B cell (primary cell): Measurements from ENCODE around the gene DLGAP4. TPM values are rescaled to one million over a fixed set of nuclear protein-coding genes. Genes with fewer than 3 reads are reported as not detected.

Experiments used
- ATAC-seq: fragments of 200-7000 bp; cut with Tn5 transposase; one replicate; pipeline ENCODE4 v1.10.0; 2021; ENCODE audit warnings: low read depth, mild to moderate bottlenecking, moderate number of reproducible peaks, moderate library complexity
- CTCF ChIA-PET: fragments of 350-600 bp; sonication (Branson Sonifier 250); formaldehyde crosslinking; loops from one replicate; lab custom pipeline; 2021; ENCODE audit warnings: antibody characterized with exemption, inconsistent platforms; lab: Charles Lee
- POLR2A ChIA-PET: fragments of 350-600 bp; sonication (Branson Sonifier 250); formaldehyde crosslinking; loops from one replicate; lab custom pipeline; 2021; ENCODE audit warnings: antibody characterized with exemption; lab: Charles Lee
- DNase-seq: peaks from one replicate; pipeline ENCODE4 v3.0.0; 2013
- H2AFZ ChIP-seq: 2 replicates; pipeline ENCODE4 v1.6.1; 2012; ENCODE audit warnings: mild to moderate bottlenecking, low read depth, low read length; ENCODE audit not compliant: insufficient read depth, poor library complexity, severe bottlenecking
- H3K27ac ChIP-seq, 2 donors: 1 replicate in 1 of 2; 2 replicates in 1 of 2; pipeline ENCODE4 v1.5.1; 2012 to 2013; ENCODE audit warnings: low read length in 2 of 2, mild to moderate bottlenecking in 2 of 2, moderate library complexity in 1 of 2
- H3K27me3 ChIP-seq, 4 experiments: fragments of 200-600 bp in 1 of 4; sonication (generic) in 1 of 4; replicated peaks in 1 of 4; 1 replicate in 2 of 4; 2 replicates in 2 of 4; pipeline versions ENCODE4 v1.6.1 to v1.7.0; 2013 to 2016; ENCODE audit warnings: low read length in 3 of 4, mild to moderate bottlenecking in 2 of 4, mixed read lengths in 1 of 4, moderate library complexity in 1 of 4; ENCODE audit not compliant: insufficient read depth in 4 of 4, control insufficient read depth in 3 of 4; ENCODE audit errors: control extremely low read depth in 1 of 4
- H3K36me3 ChIP-seq, 2 experiments: replicated peaks in 1 of 2; 1 replicate in 1 of 2; 2 replicates in 1 of 2; pipeline versions ENCODE4 v1.6.1 to v1.7.1; 2013; ENCODE audit warnings: low read length in 1 of 2; ENCODE audit not compliant: insufficient read depth in 2 of 2, control insufficient read depth in 1 of 2; ENCODE audit errors: control extremely low read depth in 1 of 2, extremely low read depth in 1 of 2
- H3K4me1 ChIP-seq, 2 donors: fragments of 200-600 bp in 1 of 2; sonication (generic) in 1 of 2; 1 replicate in 1 of 2; 2 replicates in 1 of 2; pipeline versions ENCODE4 v1.5.1 to v1.6.1; 2013 to 2017; ENCODE audit warnings: low read length in 2 of 2; ENCODE audit not compliant: control insufficient read depth in 2 of 2, insufficient read depth in 2 of 2
- H3K4me2 ChIP-seq: replicated peaks from 2 replicates; pipeline ENCODE3; 2012; ENCODE audit warnings: mild to moderate bottlenecking, low read depth, low read length; ENCODE audit not compliant: poor library complexity, severe bottlenecking
- H3K4me3 ChIP-seq, 5 experiments: fragments of 200-600 bp in 1 of 5; sonication (generic) in 1 of 5; 1 replicate in 3 of 5; 2 replicates in 2 of 5; pipeline versions ENCODE4 v1.5.1 to v1.7.0; 2011 to 2016; ENCODE audit warnings: low read length in 4 of 5, mild to moderate bottlenecking in 4 of 5, low read depth in 2 of 5, control low read depth in 1 of 5, moderate library complexity in 1 of 5; ENCODE audit not compliant: insufficient read depth in 1 of 5; ENCODE audit errors: control extremely low read depth in 1 of 5, extremely low read depth in 1 of 5
- H3K79me2 ChIP-seq: fragments of 200-600 bp; sonication (generic); one replicate; pipeline ENCODE4 v1.6.0; 2016; ENCODE audit warnings: low read length; ENCODE audit not compliant: control insufficient read depth, insufficient read depth
- H3K9ac ChIP-seq: fragments of 200-600 bp; sonication (generic); 2 replicates; pipeline ENCODE4 v1.6.1; 2017; ENCODE audit warnings: mild to moderate bottlenecking, low read length, moderate library complexity
- H3K9me3 ChIP-seq, 3 donors: one replicate each; pipeline versions ENCODE4 v1.6.1 to v1.7.1; 2013; ENCODE audit warnings: low read length in 2 of 3; ENCODE audit not compliant: control insufficient read depth in 2 of 3, insufficient read depth in 1 of 3; ENCODE audit errors: control extremely low read depth in 1 of 3
- H4K20me1 ChIP-seq: 2 replicates; pipeline ENCODE4 v1.6.0; 2012; ENCODE audit warnings: mild to moderate bottlenecking, low read length; ENCODE audit not compliant: insufficient read depth, control insufficient read depth, poor library complexity, severe bottlenecking
- H3K27ac Mint-ChIP-seq: one replicate; pipeline ENCODE4 v1.8.0; 2021; ENCODE audit warnings: mixed read lengths
- H3K27me3 Mint-ChIP-seq: one replicate; pipeline ENCODE4 v1.8.0; 2021; ENCODE audit warnings: mixed read lengths
- H3K4me1 Mint-ChIP-seq: one replicate; pipeline ENCODE4 v1.8.0; 2021; ENCODE audit warnings: mixed read lengths
- H3K4me3 Mint-ChIP-seq: one replicate; pipeline ENCODE4 v1.8.0; 2021; ENCODE audit warnings: mixed read lengths
- H3K9me3 Mint-ChIP-seq: one replicate; pipeline ENCODE4 v1.8.0; 2022; ENCODE audit warnings: mixed read lengths; ENCODE audit not compliant: insufficient read depth
- CTCF ChIP-seq: fragments of 200-600 bp; IDR thresholded peaks from one replicate; pipeline ENCODE4 v1.8.0; 2022; ENCODE audit warnings: antibody characterized with exemption, mild to moderate bottlenecking
- EZH2 ChIP-seq: IDR thresholded peaks from 2 replicates; pipeline ENCODE4 v1.6.1; 2012; ENCODE audit warnings: borderline replicate concordance, low read depth, mild to moderate bottlenecking, moderate library complexity, low read length; ENCODE audit not compliant: insufficient read depth, poor library complexity, severe bottlenecking
- WGBS: methylation state at CpG from one replicate; pipeline ENCODE4 v1.1.5; 2013; ENCODE audit warnings: missing lambda C conversion rate; ENCODE audit not compliant: insufficient coverage; 5-methylcytosine and 5-hydroxymethylcytosine counted together
- intact Hi-C: fragments of 100-400 bp; cut with micrococcal nuclease; formaldehyde crosslinking; loops from one replicate; pipeline ENCODE4 v1.10.0; 2022
- polyA plus RNA-seq: library from polyadenylated mRNA; depleted of rRNA; stranded (reverse); fragments of >200 nt; gene quantifications from 2 replicates; pipeline ENCODE4 v1.2.3, GENCODE V29; 2012
- total RNA-seq, 2 donors: library from RNA; stranded (reverse); fragments of 120-200 nt in 1 of 2; gene quantifications; 1 replicate in 1 of 2; 2 replicates in 1 of 2; pipeline versions ENCODE4 v1.2.3 to v1.2.4, GENCODE V29; 2013 to 2022

The DLGAP4 gene
- total and polyA plus RNA-seq, 2 donors (not counting 1 experiment from before 2014, with no cell fraction given) = 68.8 to 87.8 TPM

GRCh38 chr20:36432096-36432495 lies 126.0 kb downstream of the DLGAP4 start:
- DNase-seq (no peak), ATAC-seq (no peak)
- Mint-ChIP-seq H3K27ac (no peak overlapping the region), H3K27me3 (peaks cover 4% of the 10 kb centered on the region), H3K4me1 (peaks cover 10% of the 10 kb centered on the region), H3K9me3 (no peaks in the 10 kb centered on the region), H3K4me3 (no peak overlapping the region)
- H3K36me3 ChIP-seq = no peaks in the 10 kb centered on the region
- H3K4me3 ChIP-seq = no peak overlapping the region
- H3K4me1 ChIP-seq = peaks cover 0 to 11% of the 10 kb centered on the region in 2 donors
- no peaks in the 10 kb centered on the region for H3K79me2 ChIP-seq
- CTCF ChIA-PET = no interaction called here
- 96% methylated on average over 21 of the region's 23 CpGs for WGBS
- H2AFZ ChIP-seq = no peak overlapping the region
- no peak overlapping the region for H3K9ac ChIP-seq
- intact Hi-C loops = no loop called here
- no peak for TF ChIP-seq EZH2
- no peak for TF ChIP-seq CTCF
- H3K27me3 ChIP-seq = peaks cover 0 to 15% (median 0%) of the 10 kb centered on the region in 4 experiments
- POLR2A ChIA-PET = no interaction called here
- H3K9me3 ChIP-seq = peaks cover 0 to 9% (median 0%) of the 10 kb centered on the region in 3 donors
- no peaks in the 10 kb centered on the region for H4K20me1 ChIP-seq
- H3K27ac ChIP-seq = no peak overlapping the region
- no peak overlapping the region for H3K4me2 ChIP-seq

GRCh38 chr20:36434383-36434782 lies 128.2 kb downstream of the DLGAP4 start:
- Mint-ChIP-seq H3K27ac (no peak overlapping the region), H3K9me3 (no peaks in the 10 kb centered on the region), H3K4me3 (no peak overlapping the region), H3K4me1 (peaks cover 10% of the 10 kb centered on the region), H3K27me3 (peaks cover 4% of the 10 kb centered on the region)
- 22% methylated on average over 2 of the region's 2 CpGs for WGBS
- Histone ChIP-seq H3K4me1 (peaks cover 0 to 11% of the 10 kb centered on the region in 2 donors), H3K36me3 (no peaks in the 10 kb centered on the region), H4K20me1 (no peaks in the 10 kb centered on the region), H3K27ac (no peak overlapping the region), H3K4me3 (no peak overlapping the region), H2AFZ (no peak overlapping the region), H3K9ac (no peak overlapping the region), H3K79me2 (no peaks in the 10 kb centered on the region), H3K9me3 (peaks cover 0 to 9% (median 0%) of the 10 kb centered on the region in 3 donors), H3K27me3 (peaks cover 0 to 16% (median 0%) of the 10 kb centered on the region in 4 experiments), H3K4me2 (no peak overlapping the region)
- DNase-seq (no peak), ATAC-seq (no peak)
- POLR2A ChIA-PET = no interaction called here
- CTCF ChIA-PET = no interaction called here
- no peak for TF ChIP-seq EZH2
- no peak for TF ChIP-seq CTCF
- intact Hi-C loops = no loop called here
